GM21528 (cell line): ENCODE data around the gene P2RX3.

Experiments used
- ATAC-seq: cut with Tn5 transposase; IDR thresholded peaks from one replicate; pipeline ENCODE4 v1.9.1; 2021; ENCODE audit warnings: mild to moderate bottlenecking, moderate library complexity; ENCODE audit not compliant: unreplicated experiment, low FRiP score

The P2RX3 gene

DNA sequence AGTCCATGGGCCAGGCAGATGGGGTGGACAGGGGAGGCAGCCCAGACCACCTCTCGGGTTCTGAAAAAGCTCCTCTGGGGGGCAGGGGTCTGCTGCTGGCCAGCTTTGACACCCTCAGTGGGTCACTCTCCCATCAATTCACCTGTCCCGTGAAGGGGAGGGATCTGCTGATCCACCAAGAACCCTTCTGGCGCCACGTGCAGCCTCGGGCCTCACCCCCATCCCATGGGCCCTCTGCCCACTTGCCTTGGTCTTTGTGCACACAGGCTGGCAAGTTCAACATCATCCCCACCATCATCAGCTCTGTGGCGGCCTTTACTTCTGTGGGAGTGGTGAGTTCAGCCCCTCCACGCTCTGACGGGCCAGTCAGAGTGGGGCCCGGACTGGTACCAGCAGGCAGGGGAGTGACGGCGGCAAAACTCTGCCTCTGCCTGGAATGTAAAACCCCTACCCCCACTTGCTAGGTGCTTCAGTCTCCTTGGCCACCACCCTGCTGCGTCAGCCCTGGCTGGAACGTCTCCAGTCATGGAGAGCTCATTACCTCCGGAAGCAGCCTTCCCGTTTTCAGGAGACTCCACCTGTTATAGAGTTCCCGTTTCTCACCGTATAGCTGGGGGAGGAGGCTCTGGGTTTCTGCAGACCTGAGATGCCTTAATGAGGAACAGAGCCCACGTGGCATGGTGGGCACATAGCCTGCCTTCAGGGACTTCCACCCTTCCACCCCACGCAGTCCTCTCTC lies 30.1 kb downstream of the P2RX3 start:
- no peak for ATAC-seq

DNA sequence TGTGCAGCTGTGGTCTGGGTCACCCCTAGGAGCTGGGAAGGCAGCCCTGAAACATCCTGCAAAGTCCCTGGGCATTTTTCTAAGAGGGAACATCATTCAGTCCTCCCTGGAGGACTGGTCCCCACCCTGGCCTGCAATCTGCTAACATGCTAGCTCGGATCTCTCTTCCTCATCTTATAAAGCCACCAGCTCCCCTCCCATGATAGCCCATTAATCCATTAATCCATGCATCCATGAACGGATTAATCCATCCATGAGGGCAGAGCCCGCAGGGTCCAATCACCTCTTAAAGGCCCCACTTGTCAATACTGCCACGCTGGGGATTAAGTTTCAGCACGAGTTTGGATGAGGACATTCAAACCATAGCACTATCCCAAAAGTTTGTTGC lies 30.7 kb downstream of the P2RX3 start:
- no peak for ATAC-seq

DNA sequence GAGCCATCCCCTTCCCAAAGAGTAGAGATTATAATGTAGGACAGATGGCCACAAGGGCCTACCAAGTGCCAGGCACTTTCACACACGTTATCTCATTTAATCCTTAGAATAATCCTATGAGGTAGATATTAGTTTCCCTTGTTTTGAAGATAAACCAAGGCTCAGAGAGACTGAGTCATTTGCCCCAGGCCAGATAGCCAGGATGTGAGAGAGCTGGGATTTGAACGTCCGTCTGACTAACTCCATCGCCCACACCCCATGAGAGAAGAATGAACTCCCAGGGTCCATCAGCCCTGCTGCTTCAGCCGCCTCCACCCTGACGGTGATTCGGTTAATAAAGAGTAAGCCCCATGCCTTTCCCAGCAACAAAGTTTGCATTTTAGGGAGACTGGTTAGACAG lies 32.1 kb downstream of the P2RX3 start:
- no peak for ATAC-seq

DNA sequence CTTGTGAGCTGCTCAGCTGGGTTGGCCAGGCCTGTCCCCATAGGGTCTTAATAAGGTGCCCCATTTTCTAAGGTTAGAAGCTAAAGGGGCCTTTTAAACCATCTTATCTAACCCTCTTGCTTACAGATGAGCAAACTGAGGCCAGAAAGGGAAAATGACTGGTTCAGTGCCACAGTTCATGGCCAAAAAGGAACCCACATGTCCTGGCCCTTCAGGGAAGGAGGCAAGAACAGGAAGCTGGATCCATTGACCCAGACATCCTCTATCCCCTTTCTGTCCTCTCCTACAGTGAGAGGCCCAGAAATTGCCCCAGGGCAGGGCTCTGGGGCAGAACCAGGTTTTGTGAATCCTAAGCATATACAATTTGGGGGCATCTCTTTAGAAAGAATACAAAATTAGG lies 32.8 kb downstream of the P2RX3 start:
- no peak for ATAC-seq

DNA sequence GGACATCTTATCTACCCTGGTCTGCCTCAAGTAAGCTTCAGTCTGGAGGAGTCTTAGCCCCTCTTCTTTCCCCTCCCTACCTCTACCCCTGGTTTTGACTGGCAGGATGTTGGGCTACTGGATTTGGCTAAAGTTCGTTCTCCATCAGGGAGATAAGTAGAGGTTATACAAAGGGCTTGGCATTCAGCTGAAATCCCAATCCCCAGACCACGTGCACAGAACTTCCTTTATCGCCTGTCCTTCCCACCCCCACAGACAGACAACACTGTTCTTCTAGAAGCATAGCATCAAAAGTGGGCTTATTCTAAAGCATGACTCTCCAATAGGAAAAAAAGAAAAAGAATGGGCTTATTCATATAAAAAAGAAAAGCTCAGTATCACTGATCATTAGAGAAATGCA lies 35.0 kb downstream of the P2RX3 start:
- no peak for ATAC-seq

DNA sequence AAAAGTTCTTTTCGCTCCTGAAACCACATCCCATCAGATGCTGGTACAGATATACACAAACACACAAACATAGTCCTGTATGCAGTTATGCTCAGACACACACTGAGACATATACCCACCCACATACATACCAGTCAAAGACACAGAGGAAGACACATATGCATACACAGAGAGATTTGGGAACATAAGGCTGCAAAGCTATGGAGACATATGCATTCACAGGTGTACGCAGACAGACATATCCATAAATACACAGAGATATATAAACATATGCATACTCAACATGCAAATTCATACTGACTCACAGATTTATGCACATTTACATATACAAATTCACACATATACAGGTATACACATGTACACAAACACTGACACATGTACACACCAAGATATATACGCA lies 36.8 kb downstream of the P2RX3 start:
- no peak for ATAC-seq

DNA sequence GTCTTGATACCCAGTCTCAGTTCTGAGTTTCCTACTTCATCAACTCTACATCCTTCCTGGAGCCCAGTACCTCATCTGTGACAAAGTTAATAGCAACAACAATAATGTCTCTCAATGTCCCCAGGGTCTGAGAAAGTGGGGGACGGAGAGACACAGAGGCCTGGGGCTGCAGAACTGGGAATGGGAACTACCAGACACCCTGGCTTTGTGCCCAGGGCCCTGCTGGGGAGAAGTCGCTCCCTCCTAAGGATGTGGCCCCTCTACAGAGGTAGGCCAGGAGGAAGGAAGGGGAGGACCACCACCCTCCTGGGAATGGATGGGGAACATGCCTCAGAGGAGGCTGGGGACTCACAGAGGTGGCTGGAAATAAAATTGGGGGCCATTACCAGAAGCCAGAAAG lies 37.3 kb downstream of the P2RX3 start:
- no peak for ATAC-seq

DNA sequence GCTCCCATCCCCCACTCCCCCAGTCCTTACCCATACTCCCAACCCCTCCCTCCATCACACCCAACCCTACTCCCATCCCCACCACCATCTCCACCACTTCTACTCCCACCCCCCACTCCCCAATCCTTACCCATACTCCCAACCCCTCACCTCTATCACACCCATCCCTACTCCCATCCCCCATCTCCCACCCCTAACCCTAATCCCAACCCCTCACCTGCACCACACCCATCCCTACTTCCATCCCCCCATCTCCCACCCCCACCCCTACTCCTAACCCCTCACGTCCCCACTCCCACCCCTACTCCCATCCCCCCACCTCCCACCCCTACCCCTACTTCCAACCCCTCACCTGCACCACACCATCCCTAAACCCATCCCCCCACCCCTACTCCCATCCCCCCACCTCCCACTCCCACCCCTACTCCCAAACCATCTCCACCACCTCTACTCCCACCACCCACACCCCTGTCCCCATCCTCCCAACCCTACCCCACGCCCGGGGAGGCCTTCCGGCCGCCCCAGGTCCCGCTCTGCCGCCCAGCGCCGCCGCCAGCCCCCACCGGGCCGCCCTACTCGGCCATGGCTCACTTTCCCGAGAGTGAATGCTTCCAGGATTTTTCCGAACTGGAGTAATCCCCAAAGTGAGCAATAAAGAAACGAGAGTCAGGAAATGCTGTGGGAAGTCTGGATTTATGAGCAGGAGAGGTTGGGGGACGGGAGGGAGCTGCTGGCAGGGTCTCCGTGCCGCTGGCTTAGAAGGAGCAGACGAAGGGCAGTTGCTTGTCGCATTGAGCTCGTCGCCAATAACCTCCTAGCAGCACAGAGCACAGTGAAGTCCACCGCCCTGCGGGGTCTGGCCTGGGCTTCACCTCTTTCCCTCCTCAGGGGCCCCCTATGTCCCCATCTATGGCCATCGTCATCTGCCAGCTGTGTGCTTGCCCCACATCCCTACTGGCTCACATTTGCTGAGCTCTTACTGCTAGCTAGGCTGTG lies 38.2 kb downstream of the P2RX3 start:
- no peak for ATAC-seq

DNA sequence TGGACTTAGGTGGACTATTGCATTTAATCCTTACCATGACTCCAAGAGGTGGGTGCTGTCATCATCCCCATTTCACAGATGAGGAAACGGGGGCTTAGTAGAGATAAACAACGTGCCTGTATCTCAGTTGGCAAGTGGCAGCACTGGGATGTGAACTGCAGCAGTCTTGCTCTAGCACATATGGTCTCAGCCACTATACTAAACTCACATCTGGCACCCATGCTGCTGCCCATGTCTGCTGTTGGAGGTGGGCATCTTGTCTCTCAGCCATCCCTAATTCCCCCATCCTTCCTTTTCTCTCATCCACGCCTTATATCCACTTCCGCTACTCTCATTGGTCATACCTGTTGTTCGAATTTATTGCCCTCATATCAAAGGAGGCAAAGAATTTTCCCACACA lies 39.0 kb downstream of the P2RX3 start:
- ATAC-seq, result no peak

DNA sequence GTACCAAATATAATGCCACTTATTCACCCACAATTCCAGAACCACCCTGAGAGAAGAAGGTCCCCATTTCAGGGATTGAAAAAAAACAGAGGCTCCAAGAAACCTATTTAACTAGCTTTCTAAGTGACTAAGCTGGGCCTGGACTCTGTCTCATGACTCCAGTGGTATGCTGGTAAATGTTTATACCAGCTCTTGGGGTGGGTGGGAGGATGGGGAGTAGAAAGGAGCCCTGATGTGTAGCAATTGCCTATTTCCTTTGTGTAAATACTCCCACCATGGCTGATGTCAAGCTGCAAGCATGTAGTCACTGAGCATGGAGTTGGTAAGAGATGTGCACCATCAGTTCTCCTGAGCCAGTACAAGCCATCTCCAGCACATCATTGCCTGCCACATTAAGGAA lies 40.0 kb downstream of the P2RX3 start:
- no peak for ATAC-seq

DNA sequence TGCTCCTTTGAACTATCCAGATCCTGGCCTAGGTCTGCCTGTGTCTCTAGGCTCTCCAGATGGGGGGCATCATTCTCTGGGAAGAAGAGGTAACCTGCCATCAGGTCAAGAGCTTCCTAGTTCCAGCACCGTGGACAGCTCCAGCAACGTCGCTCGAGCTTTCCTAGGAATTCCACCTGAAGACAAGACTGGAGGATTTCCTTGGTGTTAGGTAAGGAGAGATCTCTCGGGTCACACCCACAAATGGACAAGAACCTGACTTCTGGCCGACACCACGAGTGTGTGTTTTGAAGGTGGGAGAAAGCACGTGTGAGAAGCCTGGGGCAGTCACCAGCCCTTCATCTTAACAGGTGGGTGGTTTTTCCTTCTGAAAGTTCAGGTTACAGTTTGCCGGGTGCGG lies 41.6 kb downstream of the P2RX3 start:
- ATAC-seq, result no peak

DNA sequence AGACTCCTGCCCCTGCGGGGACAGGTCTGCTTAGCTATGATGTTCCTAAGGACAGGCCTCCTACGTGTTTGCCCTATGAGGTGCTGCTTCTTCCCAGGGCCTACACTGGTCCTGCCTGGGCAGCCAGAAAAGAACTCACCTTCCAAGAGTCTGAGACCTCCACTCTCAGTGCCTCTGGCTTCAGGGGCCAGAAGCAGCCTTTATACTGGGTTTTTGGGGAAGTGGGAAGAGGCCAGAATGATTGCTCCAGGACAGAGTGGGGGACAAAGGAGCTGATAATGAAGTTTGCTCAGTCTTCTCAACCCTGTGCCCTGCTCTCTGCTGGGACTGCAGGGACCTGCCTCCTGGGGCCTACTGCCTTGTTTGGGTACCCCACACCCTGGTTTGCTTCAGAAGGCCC lies 42.8 kb downstream of the P2RX3 start, which contains the start of gene PRG3:
PRG3 (minus strand) TSS at position 176 of the 400 bp plus-strand sequence. CDS start 442 bp downstream, outside the sequence.
- ATAC-seq, result no peak

DNA sequence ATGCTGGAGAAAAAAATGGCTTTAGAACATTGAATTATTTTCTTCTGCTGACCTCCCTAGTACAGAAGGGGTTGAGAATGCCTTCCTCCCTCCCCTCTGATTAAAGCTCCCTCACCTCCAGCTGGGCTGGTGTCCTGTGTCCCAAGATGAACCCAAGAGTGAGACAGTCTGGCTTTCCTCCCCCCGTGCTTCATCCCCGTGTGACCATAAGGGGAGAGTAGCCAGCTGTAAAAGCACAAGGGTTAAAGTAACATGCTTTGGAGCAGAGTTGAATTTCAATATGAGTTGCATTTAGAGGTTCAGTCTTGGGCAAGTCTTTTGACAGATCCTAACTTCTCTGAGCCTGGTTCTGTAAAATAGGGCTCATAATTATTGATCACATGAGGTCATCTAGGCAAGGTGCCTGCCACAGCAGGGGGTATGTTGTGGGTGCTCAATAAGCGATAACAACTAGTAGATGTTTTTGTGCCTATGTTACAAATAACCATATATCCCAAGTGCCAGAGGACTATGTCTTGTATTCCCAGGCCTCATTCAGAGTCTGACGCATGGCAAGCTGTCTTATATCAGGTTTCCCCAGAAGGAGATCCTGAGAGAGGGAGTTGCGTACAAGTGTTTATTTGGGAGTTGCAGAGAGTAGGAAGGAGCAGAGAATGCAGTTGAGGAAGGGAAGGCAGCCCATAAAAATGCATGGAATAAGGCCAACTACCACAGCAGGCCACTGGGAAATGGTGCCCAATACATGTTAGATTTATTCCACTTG lies 48.2 kb downstream of the P2RX3 start:
- no peak for ATAC-seq

DNA sequence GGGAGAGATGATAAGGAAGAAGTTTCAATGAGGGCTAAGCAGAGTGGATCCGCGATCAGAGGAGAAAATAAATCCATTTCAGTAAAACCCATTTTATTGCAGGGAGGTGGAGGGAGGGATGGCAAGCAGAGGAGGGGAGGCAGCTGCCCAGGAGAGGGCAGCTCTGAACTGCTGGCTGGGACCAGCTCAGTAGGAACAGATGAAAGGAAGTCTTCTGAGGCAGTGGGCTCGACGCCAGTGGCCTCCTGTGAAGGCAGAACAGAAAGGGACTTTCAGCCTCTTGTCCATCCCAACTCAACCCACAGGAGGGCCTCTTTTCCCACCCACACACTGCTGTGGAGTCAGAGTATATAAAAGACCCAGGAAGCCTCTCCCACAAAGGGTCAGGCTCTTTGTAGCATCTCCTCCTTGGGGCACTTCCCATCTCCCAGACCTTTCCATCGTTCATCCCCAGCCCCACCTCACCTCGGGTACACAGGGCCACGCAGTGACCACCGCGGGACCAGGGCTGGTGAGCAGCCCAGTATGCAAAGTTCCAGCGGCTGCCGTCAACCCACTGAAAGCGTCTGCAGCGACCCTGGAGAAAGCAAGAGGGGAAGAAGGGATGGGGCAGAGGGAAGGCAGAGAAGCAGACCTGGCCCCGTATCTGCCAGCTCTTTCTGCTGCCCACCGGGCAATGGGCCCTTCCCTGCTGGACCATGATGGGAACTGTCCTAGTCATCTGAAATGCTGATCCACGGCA lies 49.3 kb downstream of the P2RX3 start:
- no peak for ATAC-seq

DNA sequence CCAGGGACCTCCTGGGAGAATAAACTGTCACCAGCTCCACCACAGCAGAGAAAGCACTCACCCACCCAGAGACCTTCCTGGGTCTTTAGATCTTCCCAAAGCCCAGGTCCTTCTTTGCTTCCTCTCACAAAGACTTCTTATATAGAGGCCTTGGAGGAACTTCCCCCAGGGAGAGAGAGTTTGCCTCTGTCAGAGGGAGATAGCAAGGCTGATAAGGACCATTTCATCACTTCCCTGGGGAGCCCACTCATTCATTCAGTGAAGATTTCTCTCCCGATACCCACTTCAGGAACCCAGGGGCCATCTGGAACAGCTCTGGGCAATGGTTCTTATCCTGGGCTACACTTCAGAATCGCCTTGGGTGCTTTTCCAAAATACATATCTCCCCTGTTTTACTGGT lies 52.4 kb downstream of the P2RX3 start, which contains the start of gene PRG2:
PRG2 (minus strand) TSS at position 116 of the 400 bp plus-strand sequence. CDS start 706 bp downstream, outside the sequence.
- ATAC-seq, result no peak

DNA sequence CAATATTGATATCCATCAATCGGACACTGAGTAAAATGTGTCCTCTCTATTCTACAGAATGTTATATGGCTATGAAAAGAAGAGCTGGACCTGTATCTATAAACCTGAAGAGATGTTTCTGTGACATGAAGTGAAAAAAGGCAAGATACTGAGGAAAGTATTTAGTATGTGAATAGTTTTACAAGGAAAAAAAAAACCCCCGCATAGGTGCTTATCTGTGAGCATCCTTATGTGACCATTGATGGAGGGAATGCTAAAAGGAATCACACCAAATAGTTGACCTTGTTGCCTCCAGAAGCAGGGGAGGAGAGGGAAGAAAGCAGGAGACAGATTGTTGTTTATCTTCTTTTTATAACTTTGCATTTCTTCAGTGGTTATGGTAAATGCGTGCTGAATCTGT lies 53.0 kb downstream of the P2RX3 start:
- ATAC-seq, result no peak

DNA sequence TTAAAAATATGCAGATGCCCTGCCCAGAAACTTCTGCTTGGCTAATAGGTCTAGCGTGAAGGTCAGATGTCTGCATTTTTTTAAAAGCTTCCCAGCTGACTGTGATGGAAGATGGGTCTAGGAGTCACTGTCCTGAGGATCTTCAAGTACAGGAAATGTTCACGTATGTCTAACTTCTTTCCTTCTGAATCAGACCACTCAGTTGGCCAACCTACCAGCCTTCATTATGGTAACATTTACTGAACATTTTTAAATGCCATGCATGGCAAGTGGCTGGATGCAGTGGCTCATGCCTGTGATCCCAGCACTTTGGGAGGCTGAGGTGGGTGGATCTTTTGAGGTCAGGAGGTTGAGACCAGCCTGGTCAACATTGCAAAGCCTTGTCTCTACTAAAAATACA lies 53.4 kb downstream of the P2RX3 start:
- no peak for ATAC-seq

DNA sequence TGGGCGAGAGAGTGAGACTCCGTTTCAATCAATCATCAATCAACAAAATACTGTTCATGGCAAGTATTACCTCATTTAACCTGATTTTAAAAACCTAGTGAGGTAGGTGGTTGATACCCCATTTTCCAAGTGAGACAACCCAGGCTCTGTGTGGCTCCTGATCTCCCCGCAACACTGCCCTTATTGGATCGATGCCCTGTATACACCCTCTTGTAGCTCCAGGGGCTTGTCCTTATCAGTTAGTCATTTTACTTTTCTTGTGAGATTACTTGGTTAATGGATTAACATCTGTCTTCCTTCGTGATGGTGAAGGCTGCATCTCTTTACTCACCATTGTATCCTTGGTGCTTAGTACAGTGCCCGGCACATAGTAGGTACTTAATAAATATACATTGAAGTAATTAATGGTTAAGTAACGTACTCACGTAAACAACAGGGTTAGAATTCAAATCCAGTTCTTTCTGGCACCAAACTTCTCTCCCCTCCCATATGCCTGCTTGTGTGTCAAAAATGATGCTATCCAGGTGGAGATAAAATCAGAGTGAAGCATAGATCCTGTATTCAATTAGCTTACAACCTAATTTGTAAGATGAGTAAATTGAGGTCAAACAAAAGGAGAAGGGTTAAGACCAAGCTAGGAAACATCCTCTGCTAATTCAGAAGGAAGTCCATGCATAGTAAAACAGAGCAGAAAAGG lies 54.1 kb downstream of the P2RX3 start:
- ATAC-seq, result no peak

DNA sequence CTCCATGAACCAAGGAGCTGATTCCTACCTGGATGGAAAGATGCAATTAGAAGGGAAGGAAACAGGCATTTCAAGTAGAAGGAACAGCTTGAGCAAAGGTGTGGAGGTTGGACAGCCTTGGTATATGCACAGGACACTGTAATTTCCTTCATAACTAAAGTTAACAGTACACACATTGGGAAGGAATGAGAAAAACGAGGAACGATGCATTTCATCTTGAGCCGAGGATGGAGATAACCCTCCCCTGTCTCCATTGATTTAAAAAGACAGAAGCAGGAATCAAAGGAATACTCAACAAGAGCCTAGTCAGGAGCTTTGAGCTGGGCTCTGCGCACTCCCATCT lies 54.6 kb downstream of the P2RX3 start:
- no peak for ATAC-seq
